ENCODE results near the gene HK1. TPM values are rescaled to one million over a fixed set of nuclear protein-coding genes. Genes with fewer than 3 reads are reported as not detected.
A peak's percentile ranks its signal among the peaks of the same experiment; 100 is the strongest.

Gene HK1
- total RNA-seq, 2 donors from 2014 or later: 38.0 to 78.8 TPM

DNA sequence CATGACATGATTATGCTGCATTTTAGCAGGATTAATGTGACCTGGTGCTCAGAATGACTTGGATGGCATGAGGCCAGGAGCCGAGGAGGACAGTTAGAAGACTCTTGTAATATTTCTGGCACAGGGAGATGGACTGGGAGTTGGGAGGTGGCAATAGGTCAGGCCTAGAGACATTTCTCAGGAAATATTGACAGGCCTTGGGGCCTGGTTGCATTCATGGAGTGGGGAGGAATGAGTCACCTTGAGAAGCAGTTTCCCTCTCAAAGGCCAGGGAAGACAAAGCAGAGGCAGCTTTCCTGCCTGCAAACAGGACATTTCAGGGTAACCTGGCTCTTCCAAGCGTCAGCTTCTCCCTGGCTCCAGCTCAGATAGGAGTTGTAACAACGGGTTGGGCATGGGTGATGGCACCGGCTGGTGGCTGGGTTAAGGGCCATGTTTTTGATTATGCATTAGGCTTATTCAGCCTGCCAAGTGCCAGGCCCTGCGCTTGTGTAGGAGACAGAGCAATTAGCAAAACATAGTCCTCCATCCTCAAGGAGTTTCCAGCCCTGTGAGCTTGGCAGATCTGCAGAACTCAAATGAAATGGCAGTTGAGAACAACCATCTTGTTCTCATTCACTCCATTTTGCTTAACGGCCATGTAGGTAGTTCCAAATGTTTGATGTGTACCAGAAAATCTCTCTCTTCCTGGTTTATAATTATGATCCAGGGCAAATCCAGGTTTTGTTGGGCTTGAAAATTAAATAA is 38.2 kb downstream of the HK1 start:
- Histone ChIP-seq H3K4me3 (ENCODE audit: low read length) (no peak overlapping the region), H3K27me3 (ENCODE audit: control insufficient read depth, insufficient read depth, low read length, poor library complexity, severe bottlenecking) (no peaks in the 10 kb centered on the region), H3K36me3 (ENCODE audit: control insufficient read depth, insufficient read depth, low read length) (no peaks in the 10 kb centered on the region), H3K27ac (ENCODE audit: low read depth, low read length) (no peak overlapping the region), H3K9me3 (ENCODE audit: control insufficient read depth, low read length) (no peaks in the 10 kb centered on the region), H3K9ac (ENCODE audit: extremely low read depth, low read length, poor library complexity, severe bottlenecking) (no peak overlapping the region), H3K4me1 (ENCODE audit: control insufficient read depth, insufficient read depth, low read length) (peaks cover 11% of the 10 kb centered on the region)
- Mint-ChIP-seq H3K9me3 (no peaks in the 10 kb centered on the region), H3K4me1 (peaks cover 24% of the 10 kb centered on the region), H3K27ac (peak overlapping the region; percentile 11), H3K36me3 (ENCODE audit: low read depth) (no peaks in the 10 kb centered on the region), H3K4me3 (no peak overlapping the region), H3K27me3 (ENCODE audit: insufficient read depth) (no peaks in the 10 kb centered on the region)
- no peak for TF ChIP-seq CTCF (conservative IDR thresholded peaks at IDR 0.05)
- WGBS, 2 experiments (ENCODE audit: insufficient coverage in 1 of 2, insufficient read length in 1 of 2): 91% methylated on average over 6 of the region's 6 CpGs
- peak; percentile 53 for DNase-seq

GRCh38 chr10:69317175-69317604 is 38.9 kb downstream of the HK1 start:
- Histone ChIP-seq H3K9ac (ENCODE audit: extremely low read depth, low read length, poor library complexity, severe bottlenecking) (no peak overlapping the region), H3K27me3 (ENCODE audit: control insufficient read depth, insufficient read depth, low read length, poor library complexity, severe bottlenecking) (no peaks in the 10 kb centered on the region), H3K4me1 (ENCODE audit: control insufficient read depth, insufficient read depth, low read length) (peaks cover 11% of the 10 kb centered on the region), H3K27ac (ENCODE audit: low read depth, low read length) (no peak overlapping the region), H3K36me3 (ENCODE audit: control insufficient read depth, insufficient read depth, low read length) (no peaks in the 10 kb centered on the region), H3K9me3 (ENCODE audit: control insufficient read depth, low read length) (no peaks in the 10 kb centered on the region), H3K4me3 (ENCODE audit: low read length) (no peak overlapping the region)
- Mint-ChIP-seq H3K36me3 (ENCODE audit: low read depth) (no peaks in the 10 kb centered on the region), H3K27me3 (ENCODE audit: insufficient read depth) (no peaks in the 10 kb centered on the region), H3K9me3 (no peaks in the 10 kb centered on the region), H3K4me3 (peak overlapping the region; percentile 87), H3K4me1 (peaks cover 21% of the 10 kb centered on the region), H3K27ac (no peak overlapping the region)
- TF ChIP-seq CTCF (conservative IDR thresholded peaks at IDR 0.05): no peak
- DNase-seq: peak; percentile 67
- WGBS, 2 experiments (ENCODE audit: insufficient coverage in 1 of 2, insufficient read length in 1 of 2): 90 to 100% methylated on average over 1 to 3 of the region's 3 CpGs

DNA sequence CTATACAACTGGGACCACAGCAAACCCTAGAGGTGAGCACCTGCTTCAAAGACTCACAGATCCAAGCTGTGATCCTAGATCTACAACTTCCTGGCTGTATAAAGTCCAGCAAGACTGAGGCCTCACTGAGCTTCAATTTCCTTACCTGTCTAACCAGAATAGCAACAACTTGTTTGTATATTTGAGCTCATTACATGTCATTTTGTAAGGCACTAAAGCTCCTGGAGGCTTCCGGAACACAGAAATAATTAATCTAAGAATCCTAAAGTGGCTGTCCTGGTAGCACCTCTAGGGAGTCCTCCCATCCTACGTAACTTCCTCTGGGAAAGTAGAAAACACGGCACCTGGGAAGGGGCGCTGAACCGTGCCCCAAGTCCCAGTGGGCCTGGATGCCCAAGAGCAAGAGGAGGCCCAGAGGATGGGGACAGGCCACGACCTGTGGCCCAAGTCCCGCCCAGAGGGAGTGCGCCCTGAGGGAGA is 39.4 kb downstream of the HK1 start:
- DNase-seq: no peak
- H3K27me3 Mint-ChIP-seq (ENCODE audit: insufficient read depth): no peaks in the 10 kb centered on the region
- no peak overlapping the region for H3K27ac ChIP-seq (ENCODE audit: low read depth, low read length)
- no peak for TF ChIP-seq CTCF (conservative IDR thresholded peaks at IDR 0.05)
- no peaks in the 10 kb centered on the region for H3K36me3 Mint-ChIP-seq (ENCODE audit: low read depth)
- H3K4me3 ChIP-seq (ENCODE audit: low read length): peak overlapping the region; percentile 87
- H3K27me3 ChIP-seq (ENCODE audit: control insufficient read depth, insufficient read depth, low read length, poor library complexity, severe bottlenecking): no peaks in the 10 kb centered on the region
- H3K27ac Mint-ChIP-seq: no peak overlapping the region
- peaks cover 17% of the 10 kb centered on the region for H3K4me1 Mint-ChIP-seq
- WGBS, 2 experiments (ENCODE audit: insufficient coverage in 1 of 2, insufficient read length in 1 of 2): 64 to 67% methylated on average over 6 to 8 of the region's 8 CpGs
- peak overlapping the region; percentile 87 for H3K4me3 Mint-ChIP-seq
- peak overlapping the region; percentile 11 for H3K9ac ChIP-seq (ENCODE audit: extremely low read depth, low read length, poor library complexity, severe bottlenecking)
- H3K9me3 ChIP-seq (ENCODE audit: control insufficient read depth, low read length): no peaks in the 10 kb centered on the region
- H3K4me1 ChIP-seq (ENCODE audit: control insufficient read depth, insufficient read depth, low read length): peaks cover 11% of the 10 kb centered on the region
- no peaks in the 10 kb centered on the region for H3K9me3 Mint-ChIP-seq
- no peaks in the 10 kb centered on the region for H3K36me3 ChIP-seq (ENCODE audit: control insufficient read depth, insufficient read depth, low read length)
